ENCODE data around the gene PRKAR1A.

Gene PRKAR1A

GRCh38 chr17:68584581-68585303 is 72.5 kb downstream of the PRKAR1A start:
- no peak for TF ChIP-seq SUZ12 (IDR thresholded peaks at IDR 0.05)
- TF ChIP-seq FOXA1 (IDR thresholded peaks at IDR 0.05), result no peak
- no peak for TF ChIP-seq PKNOX1 (IDR thresholded peaks at IDR 0.05)
- ChIA-PET CTCF (interaction anchor here (0.6 to 0.7 kb wide), 2 partner anchors 26 to 29 kb away, joined by 3 to 6 read pairs; no protein-coding TSS in a partner anchor), POLR2A (no interaction called here)
- DNase-seq (ENCODE audit: extremely low spot score), result no peak

GRCh38 chr17:68585643-68586042 is 73.4 kb downstream of the PRKAR1A start:
- POLR2A ChIA-PET, result no interaction called here
- TF ChIP-seq BHLHE40 (IDR thresholded peaks at IDR 0.05; ENCODE audit: borderline replicate concordance), result no peak
- no peak for TF ChIP-seq FOXM1 (IDR thresholded peaks at IDR 0.05; ENCODE audit: borderline replicate concordance)
- TF ChIP-seq ARNT (IDR thresholded peaks at IDR 0.05), result no peak
- TF ChIP-seq SUZ12 (IDR thresholded peaks at IDR 0.05), result no peak
- no peak for TF ChIP-seq CTBP1 (IDR thresholded peaks at IDR 0.05; ENCODE audit: borderline replicate concordance)
- TF ChIP-seq SP1 (IDR thresholded peaks at IDR 0.05), result no peak
- no peak for TF ChIP-seq L3MBTL2 (conservative IDR thresholded peaks at IDR 0.05)
- TF ChIP-seq ELF4 (IDR thresholded peaks at IDR 0.05), result no peak
- TF ChIP-seq FOXA1 (IDR thresholded peaks at IDR 0.05), result no peak

GRCh38 chr17:68587026-68587425 is 74.8 kb downstream of the PRKAR1A start:
- TF ChIP-seq NFRKB (IDR thresholded peaks at IDR 0.05) (no peak), L3MBTL2 (conservative IDR thresholded peaks at IDR 0.05) (no peak), TARDBP (IDR thresholded peaks at IDR 0.05) (no peak), PKNOX1 (IDR thresholded peaks at IDR 0.05) (no peak), SP1 (IDR thresholded peaks at IDR 0.05) (no peak), FOXM1 (IDR thresholded peaks at IDR 0.05; ENCODE audit: borderline replicate concordance) (no peak), CTBP1 (IDR thresholded peaks at IDR 0.05; ENCODE audit: borderline replicate concordance) (no peak), FOXA1 (IDR thresholded peaks at IDR 0.05) (no peak), HDGF (IDR thresholded peaks at IDR 0.05; ENCODE audit: borderline replicate concordance) (no peak), ARNT (IDR thresholded peaks at IDR 0.05) (no peak), FOXK2 (IDR thresholded peaks at IDR 0.05) (no peak), LEF1 (IDR thresholded peaks at IDR 0.05; ENCODE audit: borderline replicate concordance) (no peak), ZNF384 (IDR thresholded peaks at IDR 0.05) (no peak)
- ChIA-PET CTCF (no interaction called here), POLR2A (interaction anchor here (0.6 kb wide), 1 partner anchor 74 kb away, joined by 3 read pairs; no protein-coding TSS in a partner anchor)
- no peak for DNase-seq (ENCODE audit: extremely low spot score)

More at GRCh38 chr17:68585643-68586042, 73.4 kb downstream of the PRKAR1A start:
- CTCF ChIA-PET, result no interaction called here
- no peak for DNase-seq (ENCODE audit: extremely low spot score)

GRCh38 chr17:68587847-68588246 is 75.6 kb downstream of the PRKAR1A start:
- no peak for DNase-seq (ENCODE audit: extremely low spot score)
- no peak for TF ChIP-seq LEF1 (IDR thresholded peaks at IDR 0.05; ENCODE audit: borderline replicate concordance)
- TF ChIP-seq NFRKB (IDR thresholded peaks at IDR 0.05), result no peak
- no peak for TF ChIP-seq HDGF (IDR thresholded peaks at IDR 0.05; ENCODE audit: borderline replicate concordance)
- TF ChIP-seq SP1 (IDR thresholded peaks at IDR 0.05), result no peak
- TF ChIP-seq FOXK2 (IDR thresholded peaks at IDR 0.05), result no peak
- TF ChIP-seq FOXM1 (IDR thresholded peaks at IDR 0.05; ENCODE audit: borderline replicate concordance), result no peak
- TF ChIP-seq SUZ12 (IDR thresholded peaks at IDR 0.05), result no peak
- CTCF ChIA-PET, result no interaction called here
- POLR2A ChIA-PET, result no interaction called here

GRCh38 chr17:68588362-68588761 is 76.1 kb downstream of the PRKAR1A start:
- ChIA-PET POLR2A (no interaction called here), CTCF (no interaction called here)
- TF ChIP-seq ELF4 (IDR thresholded peaks at IDR 0.05), result no peak
- TF ChIP-seq SUZ12 (IDR thresholded peaks at IDR 0.05), result no peak
- no peak for TF ChIP-seq ZNF384 (IDR thresholded peaks at IDR 0.05)
- no peak for TF ChIP-seq BHLHE40 (IDR thresholded peaks at IDR 0.05; ENCODE audit: borderline replicate concordance)
- TF ChIP-seq FOXK2 (IDR thresholded peaks at IDR 0.05), result no peak
- TF ChIP-seq ARNT (IDR thresholded peaks at IDR 0.05), result no peak
- no peak for TF ChIP-seq NFRKB (IDR thresholded peaks at IDR 0.05)
- TF ChIP-seq HDGF (IDR thresholded peaks at IDR 0.05; ENCODE audit: borderline replicate concordance), result no peak
- no peak for TF ChIP-seq FOXM1 (IDR thresholded peaks at IDR 0.05; ENCODE audit: borderline replicate concordance)
- TF ChIP-seq FOXA1 (IDR thresholded peaks at IDR 0.05), result no peak
- no peak for TF ChIP-seq SP1 (IDR thresholded peaks at IDR 0.05)
- no peak for TF ChIP-seq L3MBTL2 (conservative IDR thresholded peaks at IDR 0.05)
- DNase-seq (ENCODE audit: extremely low spot score), result no peak

GRCh38 chr17:68589086-68589485 is 76.9 kb downstream of the PRKAR1A start:
- DNase-seq (ENCODE audit: extremely low spot score), result no peak
- TF ChIP-seq FOXK2 (IDR thresholded peaks at IDR 0.05), result no peak
- TF ChIP-seq ARNT (IDR thresholded peaks at IDR 0.05), result no peak
- TF ChIP-seq ZNF384 (IDR thresholded peaks at IDR 0.05), result no peak
- TF ChIP-seq CTBP1 (IDR thresholded peaks at IDR 0.05; ENCODE audit: borderline replicate concordance), result no peak
- TF ChIP-seq FOXA1 (IDR thresholded peaks at IDR 0.05), result no peak
- TF ChIP-seq NFRKB (IDR thresholded peaks at IDR 0.05), result no peak
- no peak for TF ChIP-seq SP1 (IDR thresholded peaks at IDR 0.05)
- no peak for TF ChIP-seq PKNOX1 (IDR thresholded peaks at IDR 0.05)
- no peak for TF ChIP-seq TARDBP (IDR thresholded peaks at IDR 0.05)
- TF ChIP-seq ELF4 (IDR thresholded peaks at IDR 0.05), result no peak
- no peak for TF ChIP-seq L3MBTL2 (conservative IDR thresholded peaks at IDR 0.05)
- no peak for TF ChIP-seq BHLHE40 (IDR thresholded peaks at IDR 0.05; ENCODE audit: borderline replicate concordance)
- TF ChIP-seq SUZ12 (IDR thresholded peaks at IDR 0.05), result no peak
- TF ChIP-seq FOXM1 (IDR thresholded peaks at IDR 0.05; ENCODE audit: borderline replicate concordance), result no peak
- TF ChIP-seq HDGF (IDR thresholded peaks at IDR 0.05; ENCODE audit: borderline replicate concordance), result no peak
- ChIA-PET POLR2A (no interaction called here), CTCF (no interaction called here)
